ENCODE data around the gene TRIM41. TPM values are rescaled to one million over a fixed set of nuclear protein-coding genes. Genes with fewer than 3 reads are reported as not detected.

TRIM41 gene
- total RNA-seq, 4 donors from 2014 or later, result 17.9 to 23.9 (median 18.7) TPM

- H3K27ac ChIP-seq, result no peak overlapping the region
- DNase-seq, result no peak
- peaks cover 0 to 61% (median 34%) of the 10 kb centered on the region in 4 donors for H3K36me3 ChIP-seq
- peaks cover 0 to 12% (median 4%) of the 10 kb centered on the region in 4 donors for H3K4me1 ChIP-seq
- in situ Hi-C loops (cut with MboI; ENCODE audit: low pct_ligation_motif_present in 1 of 4, low pct_unique_long_range_greater_than_20kb in 1 of 4, low sequenced_read_pairs in 3 of 4) (no loop called here), intact Hi-C loops (cut with DNase I; ENCODE audit: low total_unique reads) (no loop called here)
- no peaks in the 10 kb centered on the region for H3K27me3 ChIP-seq
- no peaks in the 10 kb centered on the region for H3K9me3 ChIP-seq
- 74 to 77% methylated on average over 4 to 6 of the region's 6 CpGs for WGBS, 2 donors (ENCODE audit: low coverage in 1 of 2)
- no peak overlapping the region for H3K4me3 ChIP-seq
- TF ChIP-seq CTCF (IDR thresholded peaks at IDR 0.05) (no peak), POLR2AphosphoS5 (IDR thresholded peaks at IDR 0.05) (no peak), POLR2A (IDR thresholded peaks at IDR 0.05) (no peak), EP300 (IDR thresholded peaks at IDR 0.05; ENCODE audit: low read depth) (no peak)
Observed at GRCh38 chr5:181236471-181236870, 13.4 kb downstream of the TRIM41 start.

GRCh38 chr5:181236954-181237641 is 14.0 kb downstream of the TRIM41 start:
- in situ Hi-C loops (cut with MboI; ENCODE audit: low pct_ligation_motif_present in 1 of 4, low pct_unique_long_range_greater_than_20kb in 1 of 4, low sequenced_read_pairs in 3 of 4), result no loop called here
- 82 to 86% methylated on average over 5 to 10 of the region's 10 CpGs for WGBS, 2 donors (ENCODE audit: low coverage in 1 of 2)
- peaks cover 0 to 67% (median 36%) of the 10 kb centered on the region in 4 donors for H3K36me3 ChIP-seq

GRCh38 chr5:181237729-181238385 is 14.8 kb downstream of the TRIM41 start:
- H3K27me3 ChIP-seq, result no peaks in the 10 kb centered on the region
- intact Hi-C loops (cut with DNase I; ENCODE audit: low total_unique reads), result no loop called here
- H3K4me3 ChIP-seq, result no peak overlapping the region
- in situ Hi-C loops (cut with MboI; ENCODE audit: low pct_ligation_motif_present in 1 of 4, low pct_unique_long_range_greater_than_20kb in 1 of 4, low sequenced_read_pairs in 3 of 4), result no loop called here
- WGBS, 2 donors (ENCODE audit: low coverage in 1 of 2), result 88 to 100% methylated on average over 1 to 5 of the region's 5 CpGs
- H3K27ac ChIP-seq, result no peak overlapping the region
- peaks cover 0 to 67% (median 36%) of the 10 kb centered on the region in 4 donors for H3K36me3 ChIP-seq
- DNase-seq, result no peak
- peaks cover 9 to 25% (median 17%) of the 10 kb centered on the region in 4 donors for H3K4me1 ChIP-seq
- H3K9me3 ChIP-seq, result no peaks in the 10 kb centered on the region
- TF ChIP-seq CTCF (IDR thresholded peaks at IDR 0.05), result no peak
- no peak for TF ChIP-seq POLR2A (IDR thresholded peaks at IDR 0.05)
- no peak for TF ChIP-seq EP300 (IDR thresholded peaks at IDR 0.05; ENCODE audit: low read depth)
- no peak for TF ChIP-seq POLR2AphosphoS5 (IDR thresholded peaks at IDR 0.05)

More at GRCh38 chr5:181236954-181237641, 14.0 kb downstream of the TRIM41 start:
- no peak for DNase-seq
- intact Hi-C loops (cut with DNase I; ENCODE audit: low total_unique reads), result no loop called here
- Histone ChIP-seq H3K4me1 (peaks cover 6 to 18% (median 10%) of the 10 kb centered on the region in 4 donors), H3K27ac (no peak overlapping the region), H3K4me3 (no peak overlapping the region), H3K9me3 (no peaks in the 10 kb centered on the region), H3K27me3 (no peaks in the 10 kb centered on the region)
- TF ChIP-seq POLR2A (IDR thresholded peaks at IDR 0.05) (no peak), POLR2AphosphoS5 (IDR thresholded peaks at IDR 0.05) (peak in 1 of 3 donors; percentile 2)

- no peak for DNase-seq
- intact Hi-C loops (cut with DNase I; ENCODE audit: low total_unique reads), result no loop called here
- no peak overlapping the region for H3K4me3 ChIP-seq
- H3K4me1 ChIP-seq, result peaks cover 9 to 25% (median 17%) of the 10 kb centered on the region in 4 donors
- in situ Hi-C loops (cut with MboI; ENCODE audit: low pct_ligation_motif_present in 1 of 4, low pct_unique_long_range_greater_than_20kb in 1 of 4, low sequenced_read_pairs in 3 of 4), result no loop called here
- peaks cover 0 to 64% (median 36%) of the 10 kb centered on the region in 4 donors for H3K36me3 ChIP-seq
- H3K27me3 ChIP-seq, result no peaks in the 10 kb centered on the region
- TF ChIP-seq POLR2A (IDR thresholded peaks at IDR 0.05) (no peak), POLR2AphosphoS5 (IDR thresholded peaks at IDR 0.05) (no peak), CTCF (IDR thresholded peaks at IDR 0.05) (no peak), EP300 (IDR thresholded peaks at IDR 0.05; ENCODE audit: low read depth) (no peak)
- H3K9me3 ChIP-seq, result no peaks in the 10 kb centered on the region
- H3K27ac ChIP-seq, result no peak overlapping the region
- WGBS, 2 donors (ENCODE audit: low coverage in 1 of 2), result 80 to 91% methylated on average over 1 to 9 of the region's 9 CpGs
Observed at GRCh38 chr5:181239062-181239663, 16.1 kb downstream of the TRIM41 start.

Data from transverse colon (tissue), 4 donors.